ENCODE data around the gene SMPDL3B.

SMPDL3B gene

GRCh38 chr1:27889506-27889905 lies 45.3 kb upstream of the SMPDL3B start:
- no peak for TF ChIP-seq CTCF (IDR thresholded peaks at IDR 0.05; ENCODE audit: insufficient read depth, low read depth, low read length, missing control alignments)
- peak overlapping the region; percentile 28; the same call in 1 of the 2 replicates for H3K4me3 ChIP-seq (ENCODE audit: low read depth, low read length)
- peak; percentile 60 for DNase-seq (ENCODE audit: low read depth)

- peak; percentile 90 for DNase-seq (ENCODE audit: low read depth)
- peak overlapping the region; percentile 35 for H3K4me3 ChIP-seq (ENCODE audit: low read depth, low read length)
- no peak for TF ChIP-seq CTCF (IDR thresholded peaks at IDR 0.05; ENCODE audit: insufficient read depth, low read depth, low read length, missing control alignments)
Measured at GRCh38 chr1:27891196-27891889, 43.5 kb upstream of the SMPDL3B start.

- no peak overlapping the region for H3K4me3 ChIP-seq (ENCODE audit: low read depth, low read length)
- no peak for DNase-seq (ENCODE audit: low read depth)
- no peak for TF ChIP-seq CTCF (IDR thresholded peaks at IDR 0.05; ENCODE audit: insufficient read depth, low read depth, low read length, missing control alignments)
Measured at GRCh38 chr1:27894521-27894920, 40.3 kb upstream of the SMPDL3B start.

- no peak overlapping the region for H3K4me3 ChIP-seq (ENCODE audit: low read depth, low read length)
- TF ChIP-seq CTCF (IDR thresholded peaks at IDR 0.05; ENCODE audit: insufficient read depth, low read depth, low read length, missing control alignments), result no peak
- no peak for DNase-seq (ENCODE audit: low read depth)
Measured at GRCh38 chr1:27906759-27907158, 28.0 kb upstream of the SMPDL3B start.

- DNase-seq (ENCODE audit: low read depth), result no peak
- TF ChIP-seq CTCF (IDR thresholded peaks at IDR 0.05; ENCODE audit: insufficient read depth, low read depth, low read length, missing control alignments), result no peak
- H3K4me3 ChIP-seq (ENCODE audit: low read depth, low read length), result no peak overlapping the region
Measured at GRCh38 chr1:27912429-27912828, 22.4 kb upstream of the SMPDL3B start.

- no peak for DNase-seq (ENCODE audit: low read depth)
- peak overlapping the region; percentile 39 for H3K4me3 ChIP-seq (ENCODE audit: low read depth, low read length)
- no peak for TF ChIP-seq CTCF (IDR thresholded peaks at IDR 0.05; ENCODE audit: insufficient read depth, low read depth, low read length, missing control alignments)
Measured at GRCh38 chr1:27915082-27915575, 19.7 kb upstream of the SMPDL3B start.

GRCh38 chr1:27922272-27922671 lies 12.5 kb upstream of the SMPDL3B start:
- no peak overlapping the region for H3K4me3 ChIP-seq (ENCODE audit: low read depth, low read length)
- no peak for DNase-seq (ENCODE audit: low read depth)
- no peak for TF ChIP-seq CTCF (IDR thresholded peaks at IDR 0.05; ENCODE audit: insufficient read depth, low read depth, low read length, missing control alignments)

Measured in GM12865 (cell line).